Muscle of back (tissue), 11 donors: ENCODE measurements around the gene FBXO9. TPM values are rescaled to one million over a fixed set of nuclear protein-coding genes. Genes with fewer than 3 reads are reported as not detected.
A peak's percentile ranks its signal among the peaks of the same experiment; 100 is the strongest.

Experiments
- DNase-seq, 3 donors: peaks; one replicate each; pipeline versions ENCODE4 v3.0.0 to v3.0.0-alpha.2; 2013
- polyA plus RNA-seq, 10 donors: library from polyadenylated mRNA; unstranded; fragments of 120-200 nt; gene quantifications; one replicate each; pipeline ENCODE4 v1.2.1, GENCODE V29; 2013; ENCODE audit not compliant: insufficient read length in 10 of 10

FBXO9 gene
- polyA plus RNA-seq, 10 donors = 62.2 to 88.6 (median 68.8) TPM

- no peak for DNase-seq
These were observed 24.7 kb downstream of the FBXO9 start for GRCh38 chr6:53089948-53090347.

DNA sequence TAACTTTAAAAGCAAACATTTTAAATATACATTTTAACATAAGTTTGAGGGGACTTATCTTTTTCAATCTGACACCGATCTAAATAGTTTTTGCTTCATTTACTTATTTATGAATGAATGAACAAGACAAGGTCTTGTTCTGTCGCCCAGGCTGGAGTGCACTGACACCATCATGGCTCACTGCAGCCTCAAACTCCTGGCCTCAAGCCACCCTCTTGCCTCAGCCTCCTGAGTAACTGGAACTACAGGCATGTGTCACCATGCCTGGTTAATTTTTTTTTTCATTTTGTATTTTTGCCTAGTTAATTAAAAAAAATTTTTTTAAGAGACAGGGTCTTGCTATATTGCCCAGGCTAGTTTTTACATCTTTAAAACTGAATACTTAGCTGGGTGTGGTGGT, 25.4 kb downstream of the FBXO9 start:
- no peak for DNase-seq

DNA sequence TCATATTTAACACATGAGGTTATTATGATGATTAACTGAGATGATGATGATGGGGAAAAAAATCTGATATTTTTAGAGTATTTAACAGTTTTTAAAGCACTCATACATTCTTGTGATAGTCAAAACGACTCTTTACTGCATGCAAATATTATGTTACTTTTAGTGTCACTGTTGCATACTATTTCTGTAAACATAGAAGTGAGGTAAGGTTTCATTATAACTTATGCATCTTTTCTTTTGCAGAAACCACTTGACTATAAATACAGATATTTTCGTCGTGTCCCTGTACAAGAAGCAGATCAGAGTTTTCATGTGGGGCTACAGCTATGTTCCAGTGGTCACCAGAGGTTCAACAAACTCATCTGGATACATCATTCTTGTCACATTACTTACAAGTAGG, 30.1 kb downstream of the FBXO9 start:
- DNase-seq = no peak

DNA sequence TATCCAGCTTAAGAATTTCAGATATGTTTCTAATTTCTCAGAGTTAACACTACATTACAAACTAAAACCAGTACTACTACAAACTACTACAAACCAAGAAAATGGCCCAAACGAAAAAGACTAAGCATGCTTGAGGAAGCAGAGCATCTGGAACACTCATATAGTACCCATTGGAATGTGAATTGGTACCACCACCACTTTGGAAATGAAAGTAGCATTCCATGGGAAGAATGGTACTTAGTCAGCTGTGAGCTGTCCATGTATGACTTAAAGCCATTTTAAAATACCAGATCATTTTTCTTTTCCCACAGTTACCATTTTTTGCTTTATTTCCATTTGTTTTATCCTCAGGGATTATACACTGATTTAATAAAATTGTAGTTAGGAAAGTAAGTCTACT, 30.5 kb downstream of the FBXO9 start:
- DNase-seq = no peak

GRCh38 chr6:53100561-53100960, 35.4 kb downstream of the FBXO9 start:
- DNase-seq = no peak

DNA sequence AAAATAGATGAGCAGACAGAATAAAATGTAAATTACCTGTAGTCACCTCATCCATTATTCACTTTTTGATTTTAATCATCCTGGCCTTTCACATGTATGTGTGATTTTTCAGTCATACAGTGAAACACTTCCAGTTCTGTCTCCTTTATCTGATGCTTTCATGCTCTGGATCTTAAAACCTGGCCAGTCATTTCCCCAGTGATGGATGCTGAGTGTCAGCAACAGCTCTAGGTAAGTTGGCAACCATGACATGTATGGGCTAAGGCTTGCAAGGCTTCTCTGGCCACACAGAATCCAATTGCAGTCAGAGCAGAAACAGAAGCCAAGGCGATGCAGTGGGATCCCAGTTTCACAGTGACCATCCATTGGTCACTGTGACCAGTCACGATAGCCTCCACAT, 35.8 kb downstream of the FBXO9 start:
- no peak for DNase-seq

GRCh38 chr6:53103993-53104675, 38.9 kb downstream of the FBXO9 start:
- DNase-seq = peak in 1 of 3 donors; percentile 7

DNA sequence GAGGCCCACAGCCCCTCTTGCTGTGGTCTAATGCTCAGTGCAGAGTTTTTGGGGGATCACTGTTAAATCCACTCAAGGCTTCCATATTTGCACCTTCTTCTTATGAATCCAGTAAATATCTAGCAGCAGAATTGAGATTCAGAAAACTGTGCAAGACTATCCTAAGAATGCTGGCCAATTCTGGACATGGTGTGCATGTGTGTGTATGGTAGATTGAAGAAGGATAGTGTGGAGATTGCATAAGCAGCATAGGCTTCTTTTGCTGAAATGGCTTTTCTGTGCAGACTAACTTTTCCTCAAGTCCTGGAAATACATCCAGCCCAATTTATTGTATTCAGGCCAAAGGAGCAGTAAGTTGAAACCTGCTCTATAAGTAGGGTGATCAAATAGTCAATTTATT, 39.7 kb downstream of the FBXO9 start:
- no peak for DNase-seq

DNA sequence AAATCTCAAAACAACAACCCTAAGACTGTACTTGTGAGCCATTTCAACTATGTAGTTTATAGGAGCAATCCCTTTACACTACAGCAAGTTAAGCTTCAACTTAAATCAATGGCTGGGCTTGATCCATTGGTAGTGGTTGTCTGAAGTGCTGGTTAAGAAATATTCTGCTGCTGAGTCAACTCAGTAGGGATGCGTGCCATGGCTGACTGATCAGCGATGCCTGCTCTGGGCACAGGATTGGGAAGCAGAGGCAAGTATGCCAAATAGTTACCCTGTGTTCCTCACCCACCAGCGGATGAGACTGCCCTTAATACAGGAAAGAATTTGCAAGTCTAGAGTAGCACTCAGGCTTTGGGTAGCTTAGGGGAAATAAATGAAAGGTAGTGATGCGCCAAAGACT, 41.9 kb downstream of the FBXO9 start:
- peak in 1 of 3 donors; percentile 11 for DNase-seq

DNA sequence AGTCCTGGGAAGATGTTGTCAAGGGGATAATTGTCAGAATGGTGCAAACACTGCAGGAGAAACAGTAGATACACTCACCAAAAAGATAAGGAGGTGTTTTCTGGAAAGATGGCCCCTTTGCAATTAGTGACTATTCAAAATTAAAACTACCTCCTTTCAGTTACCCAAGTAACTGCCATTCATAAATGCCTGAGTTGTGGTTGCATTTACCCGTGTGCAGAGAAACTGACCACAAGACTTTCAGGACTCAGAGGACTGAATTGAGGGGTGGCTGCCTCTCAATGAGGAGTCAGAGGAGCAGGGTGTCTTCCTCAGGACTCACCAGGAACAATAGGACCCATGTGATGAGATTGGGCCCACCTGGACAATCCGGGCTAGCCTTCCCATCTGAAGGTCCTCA, 44.4 kb downstream of the FBXO9 start:
- no peak for DNase-seq

DNA sequence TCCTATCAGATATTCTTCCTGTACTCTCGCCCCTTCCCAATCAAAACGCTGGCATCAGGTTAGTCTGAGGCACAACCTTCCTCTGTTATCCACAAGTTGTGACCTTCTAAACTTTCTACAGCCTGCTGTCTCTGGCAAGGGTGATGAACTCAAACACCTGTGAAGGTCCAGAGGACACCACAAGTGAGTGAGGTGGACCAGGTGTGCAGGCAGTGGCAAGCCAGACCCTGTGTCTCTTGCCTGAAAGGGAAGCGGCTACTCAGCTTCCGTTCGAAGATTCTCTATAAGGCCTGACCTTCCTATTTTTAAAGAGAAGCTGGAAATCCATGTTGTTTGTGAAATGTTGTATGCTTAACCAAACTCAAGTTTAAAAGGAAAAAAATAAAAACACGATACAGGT, 46.7 kb downstream of the FBXO9 start:
- no peak for DNase-seq

GRCh38 chr6:53112404-53112803, 47.2 kb downstream of the FBXO9 start:
- no peak for DNase-seq

GRCh38 chr6:53112871-53113270, 47.7 kb downstream of the FBXO9 start:
- no peak for DNase-seq

DNA sequence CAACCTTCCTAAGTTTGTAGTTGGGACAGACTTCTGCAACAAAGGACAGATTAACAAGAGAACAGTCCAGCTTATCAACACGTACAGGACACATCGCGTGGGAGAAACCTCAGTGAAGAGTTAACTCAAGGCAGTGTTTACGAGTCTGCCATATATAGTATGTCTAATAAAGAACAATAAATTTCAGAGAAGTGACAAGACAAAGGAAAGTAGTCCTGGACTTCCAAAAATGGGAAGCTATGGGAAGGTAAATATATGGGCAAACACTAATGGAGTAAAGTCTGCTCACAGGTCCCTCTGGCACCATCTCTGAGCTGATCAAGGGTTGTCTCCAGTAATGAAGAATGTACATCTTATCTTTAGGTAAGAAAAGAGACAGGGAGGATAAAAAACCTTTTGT, 48.5 kb downstream of the FBXO9 start:
- DNase-seq = no peak

DNA sequence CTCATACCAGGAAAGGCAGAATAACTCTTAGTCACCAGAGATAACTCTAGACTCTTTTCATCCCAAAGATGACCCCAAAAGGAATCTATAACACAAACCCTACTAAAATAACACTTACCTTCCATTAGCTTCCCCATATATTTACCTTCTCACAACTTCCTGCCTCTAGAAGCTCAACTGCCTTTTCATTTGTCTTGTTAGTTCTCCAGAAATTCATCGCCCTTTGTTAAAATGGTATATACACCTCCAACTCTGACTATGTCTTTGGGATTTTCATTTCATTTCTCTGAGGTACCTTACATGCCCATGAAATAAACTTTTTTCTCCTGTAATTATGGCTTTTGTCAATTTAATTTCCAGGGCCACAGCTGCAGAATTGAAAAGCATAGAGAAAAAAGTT, 49.9 kb downstream of the FBXO9 start:
- DNase-seq = no peak

DNA sequence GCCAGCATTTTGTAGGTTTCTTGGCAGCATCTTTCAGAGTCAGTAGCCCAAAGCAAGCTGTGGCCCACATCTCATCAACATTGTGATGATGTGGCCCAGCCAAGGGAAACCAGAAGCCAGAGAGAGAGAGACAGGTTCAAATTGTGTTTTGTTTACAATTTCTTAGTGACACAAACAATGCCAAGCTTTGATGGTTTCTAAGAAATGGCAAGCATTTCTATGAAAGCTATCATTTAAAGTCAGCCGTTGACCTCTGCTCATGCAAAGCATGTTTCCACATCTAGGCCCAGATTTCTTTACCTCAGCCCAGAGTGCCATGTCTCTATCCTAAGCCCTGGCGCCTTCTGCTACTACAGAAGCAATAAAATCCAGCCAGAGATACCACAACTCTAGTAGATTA, 50.5 kb downstream of the FBXO9 start:
- no peak for DNase-seq

DNA sequence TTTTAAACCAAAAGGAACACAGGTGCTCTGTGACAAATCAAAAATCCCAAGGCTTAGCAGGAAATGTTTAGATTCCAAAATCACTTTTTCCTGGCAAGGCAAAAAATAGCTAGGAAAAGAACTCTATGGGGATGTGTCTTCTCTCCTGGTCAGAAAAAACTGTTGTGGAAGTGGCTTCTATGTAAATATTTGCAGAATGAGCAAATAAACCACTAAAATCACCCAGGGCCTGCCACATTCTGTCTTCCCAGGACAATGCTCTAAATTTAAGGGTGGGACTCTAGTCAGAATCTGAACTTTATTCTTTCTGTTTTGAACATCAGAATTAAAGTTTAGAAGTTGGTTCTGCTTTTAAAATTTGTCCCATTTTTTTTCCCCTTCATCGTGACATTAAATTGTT, 54.1 kb downstream of the FBXO9 start:
- peak in 1 of 3 donors; percentile 21 for DNase-seq

DNA sequence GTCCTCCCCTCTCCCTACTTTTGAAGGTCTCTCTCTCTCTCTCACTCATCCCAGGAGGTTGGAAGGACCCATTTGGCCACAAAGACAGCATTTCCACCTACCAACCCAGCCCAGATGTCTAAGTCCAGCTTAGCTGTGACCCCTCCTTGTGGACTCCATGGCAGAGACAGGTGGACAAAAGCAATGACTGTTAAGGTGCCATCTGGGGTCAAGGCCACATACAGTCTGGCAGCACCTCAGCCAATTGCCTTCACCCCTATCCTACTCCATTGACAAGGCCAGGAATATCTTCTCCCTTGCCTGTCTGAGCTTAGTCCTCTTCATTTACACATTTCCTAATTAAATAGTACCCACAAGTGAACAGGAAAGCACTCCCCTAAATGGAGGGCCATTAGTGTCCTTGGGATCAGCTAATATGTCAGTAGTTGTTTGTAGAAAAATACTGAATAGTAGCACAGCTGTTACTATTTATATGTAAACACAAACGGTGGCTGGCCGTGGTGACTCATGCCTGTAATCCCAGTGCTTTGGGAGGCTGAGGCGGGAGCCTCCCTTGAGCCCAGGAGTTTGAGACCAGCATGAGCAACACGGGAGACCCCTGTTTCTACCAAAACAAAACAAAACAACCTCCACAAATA, 54.7 kb downstream of the FBXO9 start:
- peak; percentile 13 to 51 (median 24) for DNase-seq

- no peak for DNase-seq
These were observed 59.1 kb downstream of the FBXO9 start for GRCh38 chr6:53124131-53124800.

GRCh38 chr6:53125276-53125675, 60.1 kb downstream of the FBXO9 start:
- no peak for DNase-seq

- DNase-seq = no peak
These were observed 63.6 kb downstream of the FBXO9 start for GRCh38 chr6:53128842-53129241.

DNA sequence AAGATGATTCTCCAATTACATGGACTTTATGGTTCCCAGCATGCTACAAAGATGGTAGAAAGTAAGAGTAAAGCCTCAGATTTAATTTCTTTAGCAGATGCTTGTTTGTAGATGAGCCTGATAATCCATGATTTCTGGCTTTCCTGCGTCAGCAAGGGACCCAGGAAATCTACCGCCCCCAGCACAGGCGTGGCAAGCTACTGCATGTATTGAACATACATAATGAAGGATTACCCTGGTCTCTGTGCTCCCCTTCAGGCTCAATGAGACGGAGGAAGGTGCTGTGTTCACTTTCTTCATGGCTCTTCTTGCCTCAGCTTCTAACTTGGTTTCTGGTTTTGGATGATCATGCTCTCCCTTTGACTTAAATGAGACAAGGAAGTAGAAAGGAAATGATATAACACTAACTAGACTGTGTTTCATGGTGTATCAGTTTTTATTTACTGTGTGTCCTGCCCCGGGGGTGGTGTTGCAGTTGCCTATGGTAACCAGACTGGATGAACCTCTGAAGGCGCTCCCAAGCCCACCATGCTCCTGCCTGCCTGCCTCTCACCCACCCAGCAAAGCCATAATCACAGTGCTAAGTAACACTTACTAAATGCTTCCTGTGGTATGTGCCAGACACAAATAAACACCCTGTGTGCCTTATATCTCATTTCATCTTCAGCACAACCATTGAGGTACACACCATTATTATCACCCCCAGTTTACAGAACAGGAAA, 65.5 kb downstream of the FBXO9 start:
- no peak for DNase-seq

DNA sequence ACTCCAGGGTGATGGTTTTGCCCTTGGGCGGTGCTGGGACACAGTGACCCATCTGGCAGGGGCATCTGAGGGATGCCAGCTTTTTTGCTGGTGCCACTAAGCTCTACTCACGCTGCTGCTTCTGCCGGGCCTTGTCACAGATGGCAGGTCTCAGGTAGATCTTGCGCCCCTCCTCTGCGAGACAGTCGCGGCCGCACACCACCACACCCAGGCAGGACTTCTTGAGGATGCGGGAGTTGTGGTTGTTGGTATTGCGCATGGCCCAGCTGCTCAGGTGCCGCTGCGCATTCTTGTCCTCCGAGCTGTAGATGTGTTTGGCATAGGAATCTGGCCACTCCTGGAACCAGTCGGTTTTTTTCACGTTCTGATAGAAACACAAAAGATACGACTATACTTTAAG, 68.8 kb downstream of the FBXO9 start:
- no peak for DNase-seq
